ENCODE measurements around the gene MOB1B.
"Not testable (repeated sequence)": the region's sequence is repeated elsewhere in the genome, so short reads cannot be mapped to it uniquely, and the experiment has no call there.

The MOB1B gene

GRCh38 chr4:70901984-70902576, at the start of gene MOB1B:
Gene MOB1B, plus strand, starts transcription at chr4:70902369. Its CDS starts 168 bp downstream, at chr4:70902537.
- peak within 1 kb of the TSS; percentile 82 to 94 (median 86) for H3K4me3 ChIP-seq

GRCh38 chr4:70855464-70855863, 46.7 kb upstream of the MOB1B start:
- no peak overlapping the region for H3K27ac ChIP-seq
- no peak overlapping the region for H3K4me3 ChIP-seq

More at GRCh38 chr4:70901984-70902576, at the start of gene MOB1B:
- peak within 1 kb of the TSS; percentile 63 to 95 (median 89) for H3K27ac ChIP-seq

- Histone ChIP-seq H3K4me3 (no peak overlapping the region), H3K27ac (no peak overlapping the region)
Observed at GRCh38 chr4:70858454-70858853, 43.7 kb upstream of the MOB1B start.

GRCh38 chr4:70859066-70859465, 43.1 kb upstream of the MOB1B start:
- Histone ChIP-seq H3K4me3 (no peak overlapping the region), H3K27ac (no peak overlapping the region)

GRCh38 chr4:70863099-70863790, 38.9 kb upstream of the MOB1B start:
- Histone ChIP-seq H3K27ac (no peak overlapping the region), H3K4me3 (no peak overlapping the region)

GRCh38 chr4:70868778-70869177, 33.4 kb upstream of the MOB1B start:
- H3K4me3 ChIP-seq: no peak overlapping the region

GRCh38 chr4:70873216-70873615, 29.0 kb upstream of the MOB1B start:
- Histone ChIP-seq H3K27ac (no peak overlapping the region), H3K4me3 (no peak overlapping the region)

More at GRCh38 chr4:70868778-70869177, 33.4 kb upstream of the MOB1B start:
- H3K27ac ChIP-seq: no peak overlapping the region

GRCh38 chr4:70874268-70875156, 27.7 kb upstream of the MOB1B start:
- no peak overlapping the region for H3K4me3 ChIP-seq
- no peak overlapping the region for H3K27ac ChIP-seq

- no peak overlapping the region for H3K4me3 ChIP-seq
- no peak overlapping the region for H3K27ac ChIP-seq
Observed at GRCh38 chr4:70877556-70877955, 24.6 kb upstream of the MOB1B start.

- no peak overlapping the region for H3K4me3 ChIP-seq
- H3K27ac ChIP-seq: no peak overlapping the region
Observed at GRCh38 chr4:70880739-70881138, 21.4 kb upstream of the MOB1B start.

- Histone ChIP-seq H3K4me3 (no peak overlapping the region), H3K27ac (no peak overlapping the region)
Observed at GRCh38 chr4:70885174-70885573, 17.0 kb upstream of the MOB1B start.

- no peak overlapping the region for H3K4me3 ChIP-seq
- no peak overlapping the region for H3K27ac ChIP-seq
Observed at GRCh38 chr4:70892086-70892769, 9.9 kb upstream of the MOB1B start.

- Histone ChIP-seq H3K4me3 (no peak overlapping the region), H3K27ac (no peak overlapping the region)
Observed at GRCh38 chr4:70893790-70894189, 8.4 kb upstream of the MOB1B start.

- Histone ChIP-seq H3K4me3 (no peak overlapping the region), H3K27ac (no peak overlapping the region)
Observed at GRCh38 chr4:70895405-70895804, 6.8 kb upstream of the MOB1B start.

- Histone ChIP-seq H3K27ac (peak overlapping the region in 1 of 21 experiments; percentile 12), H3K4me3 (no peak overlapping the region)
Observed at GRCh38 chr4:70895811-70896491, 6.2 kb upstream of the MOB1B start.

GRCh38 chr4:70898581-70898980, 3.6 kb upstream of the MOB1B start:
- not testable (repeated sequence) for H3K4me3 ChIP-seq

GRCh38 chr4:70901607-70901983, 574 bp upstream of the MOB1B start:
- Histone ChIP-seq H3K27ac (peak overlapping the region; percentile 63 to 95 (median 89)), H3K4me3 (peak overlapping the region; percentile 82 to 94 (median 86))

More at GRCh38 chr4:70898581-70898980, 3.6 kb upstream of the MOB1B start:
- not testable (repeated sequence) for H3K27ac ChIP-seq

GRCh38 chr4:70902577-70903290, 565 bp downstream of the MOB1B start:
- Histone ChIP-seq H3K27ac (peak overlapping the region; percentile 63 to 95 (median 89)), H3K4me3 (peak overlapping the region; percentile 82 to 94 (median 86))

GRCh38 chr4:70903291-70903603, 1.1 kb downstream of the MOB1B start:
- H3K27ac ChIP-seq: peak overlapping the region in 15 of 21 experiments; percentile 78 to 95 (median 90)

More at GRCh38 chr4:70903291-70903603, 1.1 kb downstream of the MOB1B start:
- H3K4me3 ChIP-seq: peak overlapping the region; percentile 82 to 94 (median 86)

Measured in skin epidermis (tissue), 12 donors.